Measurements from ENCODE around the gene TPPP2. TPM values are rescaled to one million over a fixed set of nuclear protein-coding genes. Genes with fewer than 3 reads are reported as not detected.

Gene TPPP2
- total and polyA plus RNA-seq, 4 experiments from 2014 or later = not detected

- Histone ChIP-seq H3K9me3 (ENCODE audit: control insufficient read depth in 1 of 2, low read length in 2 of 2) (no peaks in the 10 kb centered on the region), H3K27ac (ENCODE audit: low read depth, low read length) (no peak overlapping the region), H3K27me3 (ENCODE audit: insufficient read depth, low read length) (no peaks in the 10 kb centered on the region), H3K4me1 (ENCODE audit: insufficient read depth, low read length) (no peaks in the 10 kb centered on the region), H3K4me3 (ENCODE audit: low read length in 2 of 2) (no peak overlapping the region), H3K36me3 (ENCODE audit: insufficient read depth, low read length) (no peaks in the 10 kb centered on the region)
- Mint-ChIP-seq H3K36me3 (no peaks in the 10 kb centered on the region), H3K4me3 (no peak overlapping the region), H3K27me3 (peaks cover 28 to 34% of the 10 kb centered on the region in 2 donors), H3K9me3 (no peaks in the 10 kb centered on the region), H3K27ac (no peak overlapping the region), H3K4me1 (no peaks in the 10 kb centered on the region)
- CTCF ChIA-PET (ENCODE audit: partially characterized antibody) = interaction anchor here (0.7 to 3.6 kb wide), 4 partner anchors 32 to 46 kb away, joined by 3 to 16 read pairs (median 16); no protein-coding TSS in a partner anchor
- POLR2A ChIA-PET (ENCODE audit: partially characterized antibody) = interaction anchor here (1.5 kb wide), 1 partner anchor 10 kb away, joined by 3 read pairs; no protein-coding TSS in a partner anchor
- intact Hi-C loops (cut with micrococcal nuclease) = no loop called here
- no peak for DNase-seq
Measured at GRCh38 chr14:21061347-21061668, 31.3 kb downstream of the TPPP2 start.

GRCh38 chr14:21063479-21063878 is 33.5 kb downstream of the TPPP2 start:
- no peak for DNase-seq
- ChIA-PET POLR2A (ENCODE audit: partially characterized antibody) (no interaction called here), CTCF (ENCODE audit: partially characterized antibody) (interaction anchor here (2.7 to 3.6 kb wide), 3 partner anchors 30 to 48 kb away, joined by 16 read pairs; no protein-coding TSS in a partner anchor)
- Mint-ChIP-seq H3K36me3 (no peaks in the 10 kb centered on the region), H3K9me3 (no peaks in the 10 kb centered on the region), H3K27me3 (peaks cover 36 to 45% of the 10 kb centered on the region in 2 donors), H3K4me3 (no peak overlapping the region), H3K27ac (no peak overlapping the region), H3K4me1 (peaks cover 1 to 3% (median 2%) of the 10 kb centered on the region in 4 donors)
- H3K36me3 ChIP-seq (ENCODE audit: insufficient read depth, low read length) = no peaks in the 10 kb centered on the region
- intact Hi-C loops (cut with micrococcal nuclease) = no loop called here
- no peaks in the 10 kb centered on the region for H3K9me3 ChIP-seq (ENCODE audit: control insufficient read depth in 1 of 2, low read length in 2 of 2)
- peaks cover 2% of the 10 kb centered on the region for H3K4me1 ChIP-seq (ENCODE audit: insufficient read depth, low read length)
- H3K4me3 ChIP-seq (ENCODE audit: low read length in 2 of 2) = no peak overlapping the region
- H3K27ac ChIP-seq (ENCODE audit: low read depth, low read length) = no peak overlapping the region
- H3K27me3 ChIP-seq (ENCODE audit: insufficient read depth, low read length) = peaks cover 10% of the 10 kb centered on the region

GRCh38 chr14:21066882-21067502 is 37.0 kb downstream of the TPPP2 start:
- H3K4me1 Mint-ChIP-seq = peaks cover 18 to 35% (median 29%) of the 10 kb centered on the region in 4 donors
- intact Hi-C loops (cut with micrococcal nuclease) = no loop called here
- no peaks in the 10 kb centered on the region for H3K9me3 Mint-ChIP-seq
- peak in 2 of 5 donors; percentile 22 to 25 for DNase-seq
- POLR2A ChIA-PET (ENCODE audit: partially characterized antibody) = interaction anchor here (0.9 kb wide), 1 partner anchor 38 kb away, joined by 3 read pairs; no protein-coding TSS in a partner anchor
- no peaks in the 10 kb centered on the region for H3K36me3 ChIP-seq (ENCODE audit: insufficient read depth, low read length)
- H3K27me3 Mint-ChIP-seq = peaks cover 50 to 52% of the 10 kb centered on the region in 2 donors
- H3K4me3 Mint-ChIP-seq = no peak overlapping the region
- H3K9me3 ChIP-seq (ENCODE audit: control insufficient read depth in 1 of 2, low read length in 2 of 2) = no peaks in the 10 kb centered on the region
- no peak overlapping the region for H3K4me3 ChIP-seq (ENCODE audit: low read length in 2 of 2)
- H3K27me3 ChIP-seq (ENCODE audit: insufficient read depth, low read length) = peaks cover 41% of the 10 kb centered on the region
- H3K27ac ChIP-seq (ENCODE audit: low read depth, low read length) = no peak overlapping the region
- H3K4me1 ChIP-seq (ENCODE audit: insufficient read depth, low read length) = peaks cover 32% of the 10 kb centered on the region
- H3K27ac Mint-ChIP-seq = peak overlapping the region in 1 of 7 donors; percentile 3
- CTCF ChIA-PET (ENCODE audit: partially characterized antibody) = interaction anchor here (0.8 to 4.8 kb wide), 11 partner anchors 13 to 52 kb away, joined by 3 to 119 read pairs (median 13); partner anchors contain the start of gene TMEM253
- no peaks in the 10 kb centered on the region for H3K36me3 Mint-ChIP-seq

GRCh38 chr14:21068521-21069387 is 38.7 kb downstream of the TPPP2 start:
- peaks cover 22 to 41% (median 30%) of the 10 kb centered on the region in 4 donors for H3K4me1 Mint-ChIP-seq
- Histone ChIP-seq H3K4me3 (ENCODE audit: low read length in 2 of 2) (peak overlapping the region in 1 of 2 donors; percentile 21), H3K27ac (ENCODE audit: low read depth, low read length) (peak overlapping the region; percentile 29), H3K9me3 (ENCODE audit: control insufficient read depth in 1 of 2, low read length in 2 of 2) (no peaks in the 10 kb centered on the region), H3K36me3 (ENCODE audit: insufficient read depth, low read length) (no peaks in the 10 kb centered on the region), H3K27me3 (ENCODE audit: insufficient read depth, low read length) (peaks cover 52% of the 10 kb centered on the region), H3K4me1 (ENCODE audit: insufficient read depth, low read length) (peaks cover 35% of the 10 kb centered on the region)
- peaks cover 38 to 55% of the 10 kb centered on the region in 2 donors for H3K27me3 Mint-ChIP-seq
- H3K4me3 Mint-ChIP-seq = peak overlapping the region; percentile 72 to 88 (median 79)
- H3K27ac Mint-ChIP-seq = peak overlapping the region in 6 of 7 donors; percentile 86 to 94 (median 90)
- intact Hi-C loops (cut with micrococcal nuclease) = loop anchor here (1.0 kb wide), 3 partner anchors 24 to 54 kb away; no protein-coding TSS in a partner anchor
- DNase-seq = peak; percentile 62 to 70 (median 64)
- ChIA-PET POLR2A (ENCODE audit: partially characterized antibody) (interaction anchor here (0.9 to 1.8 kb wide), 8 partner anchors 10 to 54 kb away, joined by 3 to 26 read pairs (median 4); no protein-coding TSS in a partner anchor), CTCF (ENCODE audit: partially characterized antibody) (interaction anchor here (0.8 to 4.8 kb wide), 24 partner anchors 8 to 65 kb away, joined by 3 to 119 read pairs (median 6); partner anchors contain the start of gene TMEM253)
- no peaks in the 10 kb centered on the region for H3K36me3 Mint-ChIP-seq
- H3K9me3 Mint-ChIP-seq = no peaks in the 10 kb centered on the region

- Histone ChIP-seq H3K4me1 (ENCODE audit: insufficient read depth, low read length) (peaks cover 35% of the 10 kb centered on the region), H3K36me3 (ENCODE audit: insufficient read depth, low read length) (no peaks in the 10 kb centered on the region), H3K27ac (ENCODE audit: low read depth, low read length) (peak overlapping the region; percentile 29), H3K4me3 (ENCODE audit: low read length in 2 of 2) (peak overlapping the region in 1 of 2 donors; percentile 31), H3K9me3 (ENCODE audit: control insufficient read depth in 1 of 2, low read length in 2 of 2) (no peaks in the 10 kb centered on the region), H3K27me3 (ENCODE audit: insufficient read depth, low read length) (peaks cover 52% of the 10 kb centered on the region)
- Mint-ChIP-seq H3K4me3 (peak overlapping the region; percentile 72 to 88 (median 79)), H3K9me3 (no peaks in the 10 kb centered on the region), H3K27ac (peak overlapping the region; percentile 39 to 94 (median 89)), H3K27me3 (peaks cover 38 to 55% of the 10 kb centered on the region in 2 donors), H3K36me3 (no peaks in the 10 kb centered on the region), H3K4me1 (peaks cover 22 to 41% (median 30%) of the 10 kb centered on the region in 4 donors)
- CTCF ChIA-PET (ENCODE audit: partially characterized antibody) = interaction anchor here (1.4 to 4.8 kb wide), 13 partner anchors 8 to 54 kb away, joined by 4 to 119 read pairs (median 31); partner anchors contain the start of gene TMEM253
- POLR2A ChIA-PET (ENCODE audit: partially characterized antibody) = interaction anchor here (0.5 to 2.4 kb wide), 7 partner anchors 18 to 744 kb away, joined by 3 to 26 read pairs (median 6); no protein-coding TSS in a partner anchor
- intact Hi-C loops (cut with micrococcal nuclease) = loop anchor here (1.0 kb wide), 1 partner anchor 55 kb away; no protein-coding TSS in a partner anchor
- peak in 4 of 5 donors; percentile 19 to 33 (median 28) for DNase-seq
Measured at GRCh38 chr14:21069388-21070082, 39.5 kb downstream of the TPPP2 start.

- H3K36me3 Mint-ChIP-seq = no peaks in the 10 kb centered on the region
- Histone ChIP-seq H3K27ac (ENCODE audit: low read depth, low read length) (peak within 1 kb of the TSS; percentile 29), H3K27me3 (ENCODE audit: insufficient read depth, low read length) (peaks cover 52% of the 10 kb centered on the region), H3K4me1 (ENCODE audit: insufficient read depth, low read length) (peaks cover 35% of the 10 kb centered on the region), H3K9me3 (ENCODE audit: control insufficient read depth in 1 of 2, low read length in 2 of 2) (no peaks in the 10 kb centered on the region), H3K4me3 (ENCODE audit: low read length in 2 of 2) (peak within 1 kb of the TSS; percentile 23 to 42), H3K36me3 (ENCODE audit: insufficient read depth, low read length) (no peaks in the 10 kb centered on the region)
- peak in 1 of 5 donors; percentile 29 for DNase-seq
- H3K27me3 Mint-ChIP-seq = peaks cover 36 to 53% of the 10 kb centered on the region in 2 donors
- POLR2A ChIA-PET (ENCODE audit: partially characterized antibody) = interaction anchor here (0.5 to 2.4 kb wide), 13 partner anchors 9 to 745 kb away, joined by 3 to 22 read pairs (median 5); no protein-coding TSS in a partner anchor
- no peaks in the 10 kb centered on the region for H3K9me3 Mint-ChIP-seq
- intact Hi-C loops (cut with micrococcal nuclease) = no loop called here
- peak within 1 kb of the TSS; percentile 54 to 94 (median 89) for H3K27ac Mint-ChIP-seq
- peak within 1 kb of the TSS; percentile 81 to 90 (median 86) for H3K4me3 Mint-ChIP-seq
- CTCF ChIA-PET (ENCODE audit: partially characterized antibody) = interaction anchor here (1.3 to 4.3 kb wide), 6 partner anchors 18 to 99 kb away, joined by 4 to 60 read pairs (median 16); no protein-coding TSS in a partner anchor
- H3K4me1 Mint-ChIP-seq = peaks cover 22 to 41% (median 30%) of the 10 kb centered on the region in 4 donors
Measured at GRCh38 chr14:21070083-21070609, 40.1 kb downstream of the TPPP2 start, which contains the start of gene ARHGEF40. Gene ARHGEF40, plus strand, starts transcription at chr14:21070304. Its CDS starts 93 bp downstream, at chr14:21070397.
